H1 (cell line): Measurements from ENCODE around the gene HNRNPAB. TPM values are rescaled to one million over a fixed set of nuclear protein-coding genes. Genes with fewer than 3 reads are reported as not detected.

Experiments used
- CTCF ChIA-PET: fragments of 300-600 bp; sonication (Branson Sonifier 250); formaldehyde crosslinking; loops from one replicate; lab custom pipeline; 2021; ENCODE audit not compliant: partially characterized antibody; lab: Charles Lee
- POLR2A ChIA-PET: fragments of 300-600 bp; sonication (Branson Sonifier 250); formaldehyde crosslinking; loops from one replicate; lab custom pipeline; 2021; ENCODE audit warnings: inconsistent platforms; ENCODE audit not compliant: partially characterized antibody; lab: Charles Lee
- DNase-seq, 2 experiments: peaks; one replicate each; pipeline versions ENCODE4 v3.0.0 to v3.0.0-alpha.2; 2010 to 2022; ENCODE audit warnings: low spot score in 2 of 2, low read depth in 1 of 2, mixed read lengths in 1 of 2
- FAIRE-seq: peaks from 2 replicates; lab custom pipeline; 2011; peaks lifted over from hg19 to GRCh38; lab: Jason Lieb, UNC
- H2AFZ ChIP-seq: 2 replicates; pipeline ENCODE4 v1.8.1; 2012; ENCODE audit warnings: low read length, inconsistent platforms
- H2AK5ac ChIP-seq: 2 replicates; pipeline ENCODE4 v1.6.1; 2013; ENCODE audit warnings: low read depth, low read length
- H2BK120ac ChIP-seq: replicated peaks from 2 replicates; pipeline ENCODE3; 2013; ENCODE audit warnings: low read depth, low read length, inconsistent platforms
- H2BK12ac ChIP-seq: 2 replicates; pipeline ENCODE4 v1.6.1; 2013; ENCODE audit warnings: low read depth, low read length
- H2BK15ac ChIP-seq: 2 replicates; pipeline ENCODE4 v1.6.1; 2013; ENCODE audit warnings: low read length
- H2BK20ac ChIP-seq: 2 replicates; pipeline ENCODE4 v1.6.1; 2013; ENCODE audit warnings: low read length
- H2BK5ac ChIP-seq: 2 replicates; pipeline ENCODE4 v1.6.1; 2013; ENCODE audit warnings: low read depth, low read length
- H3K14ac ChIP-seq: 2 replicates; pipeline ENCODE4 v1.6.1; 2013; ENCODE audit warnings: inconsistent platforms; ENCODE audit not compliant: insufficient read length
- H3K18ac ChIP-seq: 2 replicates; pipeline ENCODE4 v1.6.1; 2013; ENCODE audit warnings: low read length; ENCODE audit errors: extremely low read depth
- H3K23ac ChIP-seq: 2 replicates; pipeline ENCODE4 v1.6.1; 2013; ENCODE audit warnings: inconsistent platforms; ENCODE audit not compliant: insufficient read length
- H3K23me2 ChIP-seq: 2 replicates; pipeline ENCODE4 v1.6.1; 2013; ENCODE audit warnings: low read depth, low read length
- H3K27ac ChIP-seq: 2 replicates; pipeline ENCODE4 v1.6.1; 2011; ENCODE audit warnings: low read depth, low read length, inconsistent platforms
- H3K27me3 ChIP-seq, 4 experiments: replicated peaks in 1 of 4; 1 replicate in 1 of 4; 2 replicates in 3 of 4; pipeline versions ENCODE4 v1.6.1 to v1.8.1; 2011 to 2013; ENCODE audit warnings: low read length in 3 of 4, mild to moderate bottlenecking in 3 of 4, inconsistent platforms in 2 of 4, mixed read lengths in 2 of 4, moderate library complexity in 1 of 4; ENCODE audit not compliant: control insufficient read depth in 3 of 4, insufficient read depth in 3 of 4; ENCODE audit errors: extremely low read depth in 1 of 4
- H3K36me3 ChIP-seq, 4 experiments: 2 replicates each; pipeline versions ENCODE4 v1.6.1 to v1.8.1; 2011 to 2013; ENCODE audit warnings: mild to moderate bottlenecking in 4 of 4, low read length in 3 of 4, moderate library complexity in 2 of 4, control low read depth in 1 of 4, inconsistent platforms in 1 of 4; ENCODE audit not compliant: insufficient read depth in 4 of 4, control insufficient read depth in 2 of 4
- H3K4ac ChIP-seq: replicated peaks from 2 replicates; pipeline ENCODE3; 2013; ENCODE audit warnings: low read length, low read depth, mixed read lengths, inconsistent platforms; ENCODE audit not compliant: insufficient read length
- H3K4me1 ChIP-seq, 4 experiments: replicated peaks in 1 of 4; 1 replicate in 1 of 4; 2 replicates in 3 of 4; pipeline versions ENCODE4 v1.6.1 to v1.8.1; 2011 to 2013; ENCODE audit warnings: low read length in 3 of 4, inconsistent platforms in 2 of 4, mixed read lengths in 1 of 4; ENCODE audit not compliant: insufficient read depth in 4 of 4, control insufficient read depth in 3 of 4
- H3K4me2 ChIP-seq, 2 experiments: 2 replicates each; pipeline versions ENCODE4 v1.6.1 to v1.8.1; 2011 to 2013; ENCODE audit warnings: low read depth in 2 of 2, low read length in 2 of 2, control low read depth in 1 of 2, inconsistent platforms in 1 of 2, mild to moderate bottlenecking in 1 of 2; ENCODE audit not compliant: insufficient read depth in 1 of 2
- H3K4me3 ChIP-seq, 4 experiments: fragments of 200-600, 300-600 bp in 1 of 4; sonication (generic), shearing (Covaris generic), sonication (Bioruptor Twin) in 1 of 4; 2 replicates each; pipeline versions ENCODE4 v1.5.1 to v1.8.1; 2011 to 2016; ENCODE audit warnings: low read length in 4 of 4, low read depth in 3 of 4, control low read depth in 2 of 4, inconsistent platforms in 2 of 4, mild to moderate bottlenecking in 2 of 4, mixed read lengths in 1 of 4, moderate library complexity in 1 of 4; ENCODE audit not compliant: insufficient read depth in 2 of 4; ENCODE audit errors: extremely low read depth in 1 of 4
- H3K56ac ChIP-seq: replicated peaks from 2 replicates; pipeline ENCODE3; 2013; ENCODE audit warnings: low read depth, mild to moderate bottlenecking, mixed read lengths, low read length, inconsistent platforms; ENCODE audit not compliant: insufficient read length
- H3K79me1 ChIP-seq: 2 replicates; pipeline ENCODE4 v1.6.1; 2013; ENCODE audit warnings: low read depth, low read length, control low read depth
- H3K79me2 ChIP-seq, 2 experiments: 2 replicates each; pipeline versions ENCODE4 v1.6.1 to v1.8.1; 2012 to 2013; ENCODE audit warnings: low read length in 2 of 2, mild to moderate bottlenecking in 2 of 2, inconsistent platforms in 1 of 2; ENCODE audit not compliant: insufficient read depth in 2 of 2, control insufficient read depth in 1 of 2
- H3K9ac ChIP-seq, 4 experiments: replicated peaks in 1 of 4; 1 replicate in 1 of 4; 2 replicates in 3 of 4; pipeline versions ENCODE4 v1.6.1 to v1.8.1; 2011 to 2013; ENCODE audit warnings: low read depth in 3 of 4, low read length in 3 of 4, control low read depth in 2 of 4, mild to moderate bottlenecking in 2 of 4, moderate library complexity in 2 of 4, inconsistent platforms in 1 of 4; ENCODE audit errors: extremely low read depth in 1 of 4
- H3K9me3 ChIP-seq, 2 experiments: 2 replicates each; pipeline versions ENCODE4 v1.6.1 to v1.8.1; 2012 to 2013; ENCODE audit warnings: mild to moderate bottlenecking in 2 of 2, moderate library complexity in 2 of 2, control low read depth in 1 of 2, inconsistent platforms in 1 of 2, low read depth in 1 of 2, low read length in 1 of 2, mixed read lengths in 1 of 2; ENCODE audit not compliant: insufficient read depth in 2 of 2
- H4K20me1 ChIP-seq, 2 experiments: replicated peaks in 1 of 2; 2 replicates each; pipeline versions ENCODE3 to v1.8.1; 2011 to 2013; ENCODE audit warnings: inconsistent platforms in 2 of 2, low read length in 2 of 2, mild to moderate bottlenecking in 1 of 2; ENCODE audit not compliant: insufficient read depth in 2 of 2, control insufficient read depth in 1 of 2
- H4K5ac ChIP-seq: 2 replicates; pipeline ENCODE4 v1.6.1; 2013; ENCODE audit warnings: low read length, low read depth, mixed read lengths, inconsistent platforms; ENCODE audit not compliant: insufficient read length
- H4K8ac ChIP-seq: 2 replicates; pipeline ENCODE4 v1.8.0; 2013; ENCODE audit warnings: mild to moderate bottlenecking, moderate library complexity, low read length, inconsistent platforms; ENCODE audit not compliant: insufficient read depth; ENCODE audit errors: extremely low read depth
- H4K91ac ChIP-seq: replicated peaks from 2 replicates; pipeline ENCODE3; 2013; ENCODE audit warnings: low read length, mixed read lengths, inconsistent platforms; ENCODE audit not compliant: insufficient read length
- CBX8 ChIP-seq: fragments of 300-800, 300-1000 bp; sonication (generic); IDR thresholded peaks from 2 replicates; pipeline ENCODE4 v1.7.1; 2016; ENCODE audit warnings: low read depth, low read length, borderline replicate concordance
- KDM1A ChIP-seq: fragments of 200-600, 300-600 bp; sonication (generic); IDR thresholded peaks from 2 replicates; pipeline ENCODE4 v1.7.1; 2016; ENCODE audit warnings: mild to moderate bottlenecking, low read length, borderline replicate concordance
- POLR2A ChIP-seq, 2 experiments: IDR thresholded peaks; 1 replicate in 1 of 2; 2 replicates in 1 of 2; pipeline ENCODE4 v1.6.1; 2011; ENCODE audit warnings: low read depth in 2 of 2, low read length in 2 of 2, mild to moderate bottlenecking in 2 of 2; ENCODE audit errors: control extremely low read depth in 1 of 2
- POLR2AphosphoS5 ChIP-seq: IDR thresholded peaks from 2 replicates; pipeline ENCODE4 v1.6.1; 2011; ENCODE audit warnings: low read depth, low read length
- WGBS, 2 experiments: shearing (Covaris generic) in 1 of 2; methylation state at CpG; one replicate each; pipeline versions ENCODE4 v1.1.6 to v1.1.7; 2013 to 2015; ENCODE audit warnings: low lambda C conversion rate in 2 of 2, mixed read lengths in 2 of 2, inconsistent platforms in 1 of 2, low coverage in 1 of 2, missing lambda C conversion rate in 1 of 2; ENCODE audit not compliant: insufficient replicate concordance in 2 of 2, insufficient coverage in 1 of 2, insufficient read length in 1 of 2; ENCODE audit errors: extremely low coverage in 1 of 2, missing lambda C conversion rate in 1 of 2; 5-methylcytosine and 5-hydroxymethylcytosine counted together
- polyA plus RNA-seq, 7 experiments: library from polyadenylated mRNA; depleted of rRNA in 3 of 7; stranded (reverse) in 5 of 7; unstranded in 2 of 7; fragments of >200 nt in 5 of 7; fragments of 200-250 nt in 2 of 7; gene quantifications; 1 replicate in 5 of 7; 2 replicates in 1 of 7; 4 replicates in 1 of 7; pipeline versions ENCODE4 v1.2.1 to v1.2.3, GENCODE V29; 2011 to 2013; ENCODE audit warnings: missing spikeins in 2 of 7, mixed read lengths in 2 of 7
- total RNA-seq: library from RNA; stranded (reverse); fragmentation: NEBNext Ultra II Directional; extraction: Animal tissue kit (Norgen Biotek cat#: 25700); gene quantifications from 2 replicates; pipeline ENCODE4 v1.2.1, GENCODE V29; 2021

HNRNPAB gene
- total and polyA plus RNA-seq, 2 of the 8 experiments (the other 6 are each of a cell fraction or from before 2014, with no cell fraction given) = 373 to 563 TPM

GRCh38 chr5:178210073-178210535 is 5.8 kb downstream of the HNRNPAB start:
- no peak overlapping the region for H3K27ac ChIP-seq

More at GRCh38 chr5:178210073-178210535, 5.8 kb downstream of the HNRNPAB start:
- DNase-seq = no peak
- Histone ChIP-seq H3K27me3 (no peaks in the 10 kb centered on the region), H3K4me3 (no peak overlapping the region), H3K56ac (no peak overlapping the region), H2BK12ac (no peak overlapping the region), H3K79me1 (peaks cover 22% of the 10 kb centered on the region), H3K4ac (no peak overlapping the region), H2AK5ac (no peak overlapping the region), H4K8ac (peak overlapping the region; percentile 11), H4K91ac (no peak overlapping the region), H2BK120ac (no peak overlapping the region), H3K18ac (no peak overlapping the region), H3K14ac (no peak overlapping the region), H4K5ac (no peak overlapping the region), H3K23ac (no peak overlapping the region), H3K36me3 (peaks cover 57 to 97% (median 75%) of the 10 kb centered on the region in 4 experiments), H4K20me1 (peaks cover 57 to 62% of the 10 kb centered on the region in 2 experiments), H3K4me1 (peaks cover 0 to 10% (median 4%) of the 10 kb centered on the region in 4 experiments; a peak in 6 of 7 replicates), H3K79me2 (peaks cover 20 to 41% of the 10 kb centered on the region in 2 experiments), H2BK5ac (no peak overlapping the region), H3K4me2 (no peak overlapping the region), H3K9me3 (no peaks in the 10 kb centered on the region), H2BK20ac (no peak overlapping the region), H3K23me2 (peaks cover 2% of the 10 kb centered on the region), H2BK15ac (no peak overlapping the region), H2AFZ (no peak overlapping the region), H3K9ac (no peak overlapping the region)
- FAIRE-seq = no peak
- ChIA-PET POLR2A (interaction anchor here (0.5 to 31.3 kb wide), 12 partner anchors 8 to 240 kb away, joined by 3 to 985 read pairs (median 4); partner anchors contain the start of genes GMCL2, NHP2 and PHYKPL), CTCF (interaction anchor here (1.0 to 1.4 kb wide), 5 partner anchors 13 to 63 kb away, joined by 3 to 4 read pairs (median 4); no protein-coding TSS in a partner anchor)
- TF ChIP-seq KDM1A (no peak), POLR2AphosphoS5 (peak; percentile 61; the same call in 1 of the 2 replicates), CBX8 (no peak), POLR2A (IDR thresholded peaks at IDR 0.05; ENCODE audit: control extremely low read depth in 1 of 2, low read depth in 2 of 2, low read length in 2 of 2) (peak in 1 of 2 experiments; percentile 57; a peak in 2 of 3 replicates)
- WGBS, 2 experiments = 92% methylated on average over 17 of the region's 18 CpGs; no CpG with 5 or more reads in 1 of the 2 experiments
